Measurements from ENCODE around the gene KRTAP5-6. TPM values are rescaled to one million over a fixed set of nuclear protein-coding genes. Genes with fewer than 3 reads are reported as not detected.
"Not testable (repeated sequence)": the region's sequence is repeated elsewhere in the genome, so short reads cannot be mapped to it uniquely, and the experiment has no call there.

Gene KRTAP5-6
- polyA plus RNA-seq, 1 donor (not counting 4 experiments of a cell fraction or from before 2014, with no cell fraction given) = not detected

GRCh38 chr11:1679881-1680280 is 17.1 kb upstream of the KRTAP5-6 start:
- no peak for FAIRE-seq
- H3K9me3 ChIP-seq (ENCODE audit: control insufficient read depth, low read depth, low read length) = no peaks in the 10 kb centered on the region
- H3K9ac ChIP-seq (ENCODE audit: control insufficient read depth, extremely low read depth, insufficient read depth, low read length) = no peak overlapping the region
- H3K27me3 ChIP-seq (ENCODE audit: control insufficient read depth, extremely low read depth, insufficient read depth, low read length) = peaks cover 2% of the 10 kb centered on the region
- H3K9me1 ChIP-seq (ENCODE audit: control insufficient read depth, extremely low read depth, insufficient read depth, low read length) = no peaks in the 10 kb centered on the region
- H2AFZ ChIP-seq (ENCODE audit: control insufficient read depth, low read length) = no peak overlapping the region
- H3K4me3 ChIP-seq (ENCODE audit: control insufficient read depth in 2 of 3, extremely low read depth in 1 of 3, insufficient read depth in 2 of 3, low read depth in 1 of 3, low read length in 3 of 3) = no peak overlapping the region
- no peak overlapping the region for H3K4me2 ChIP-seq (ENCODE audit: control insufficient read depth, extremely low read depth, insufficient read depth, low read depth, low read length)
- H4K20me1 ChIP-seq (ENCODE audit: control insufficient read depth, extremely low read depth, insufficient read depth, low read length) = no peaks in the 10 kb centered on the region
- no peaks in the 10 kb centered on the region for H3K36me3 ChIP-seq (ENCODE audit: control insufficient read depth in 2 of 2, extremely low read depth in 1 of 2, insufficient read depth in 2 of 2, low read length in 2 of 2)
- no peaks in the 10 kb centered on the region for H3K4me1 ChIP-seq (ENCODE audit: control insufficient read depth, extremely low read depth, insufficient read depth, low read length)
- no peak overlapping the region for H3K27ac ChIP-seq (ENCODE audit: control insufficient read depth, insufficient read depth, low read length)
- dilution Hi-C loops (cut with MboI; ENCODE audit: extremely low pct_ligation_motif_present, low sequenced_read_pairs) = no loop called here
- no peaks in the 10 kb centered on the region for H3K79me2 ChIP-seq (ENCODE audit: control insufficient read depth, insufficient read depth, low read length)
- no peak for DNase-seq (ENCODE audit: low read depth, low spot score)
- TF ChIP-seq EZH2 (IDR thresholded peaks at IDR 0.05; ENCODE audit: low read length) (no peak), CTCF (optimal IDR thresholded peaks at IDR 0.05 in 1 of 3, IDR thresholded peaks at IDR 0.05 in 1 of 3, conservative IDR thresholded peaks at IDR 0.05 in 1 of 3; ENCODE audit: extremely low read depth in 1 of 3, insufficient read depth in 2 of 3, low read length in 3 of 3) (no peak)

- H3K79me2 ChIP-seq (ENCODE audit: control insufficient read depth, insufficient read depth, low read length) = no peaks in the 10 kb centered on the region
- H3K27ac ChIP-seq (ENCODE audit: control insufficient read depth, insufficient read depth, low read length) = no peak overlapping the region
- dilution Hi-C loops (cut with MboI; ENCODE audit: extremely low pct_ligation_motif_present, low sequenced_read_pairs) = no loop called here
- no peaks in the 10 kb centered on the region for H4K20me1 ChIP-seq (ENCODE audit: control insufficient read depth, extremely low read depth, insufficient read depth, low read length)
- H3K9me3 ChIP-seq (ENCODE audit: control insufficient read depth, low read depth, low read length) = no peaks in the 10 kb centered on the region
- no peaks in the 10 kb centered on the region for H3K4me1 ChIP-seq (ENCODE audit: control insufficient read depth, extremely low read depth, insufficient read depth, low read length)
- H2AFZ ChIP-seq (ENCODE audit: control insufficient read depth, low read length) = no peak overlapping the region
- H3K4me3 ChIP-seq (ENCODE audit: control insufficient read depth in 2 of 3, extremely low read depth in 1 of 3, insufficient read depth in 2 of 3, low read depth in 1 of 3, low read length in 3 of 3) = no peak overlapping the region
- no peaks in the 10 kb centered on the region for H3K9me1 ChIP-seq (ENCODE audit: control insufficient read depth, extremely low read depth, insufficient read depth, low read length)
- H3K27me3 ChIP-seq (ENCODE audit: control insufficient read depth, extremely low read depth, insufficient read depth, low read length) = no peaks in the 10 kb centered on the region
- H3K4me2 ChIP-seq (ENCODE audit: control insufficient read depth, extremely low read depth, insufficient read depth, low read depth, low read length) = no peak overlapping the region
- no peaks in the 10 kb centered on the region for H3K36me3 ChIP-seq (ENCODE audit: control insufficient read depth in 2 of 2, extremely low read depth in 1 of 2, insufficient read depth in 2 of 2, low read length in 2 of 2)
- DNase-seq (ENCODE audit: low read depth, low spot score) (no peak), FAIRE-seq (no peak)
- H3K9ac ChIP-seq (ENCODE audit: control insufficient read depth, extremely low read depth, insufficient read depth, low read length) = no peak overlapping the region
- TF ChIP-seq CTCF (optimal IDR thresholded peaks at IDR 0.05 in 1 of 3, IDR thresholded peaks at IDR 0.05 in 1 of 3, conservative IDR thresholded peaks at IDR 0.05 in 1 of 3; ENCODE audit: extremely low read depth in 1 of 3, insufficient read depth in 2 of 3, low read length in 3 of 3) = no peak
- no peak for TF ChIP-seq EZH2 (IDR thresholded peaks at IDR 0.05; ENCODE audit: low read length)
Measured at GRCh38 chr11:1682225-1682905, 14.6 kb upstream of the KRTAP5-6 start.

- not testable (repeated sequence) for FAIRE-seq
Measured at GRCh38 chr11:1683216-1683615, 13.8 kb upstream of the KRTAP5-6 start.

More at GRCh38 chr11:1683216-1683615, 13.8 kb upstream of the KRTAP5-6 start:
- dilution Hi-C loops (cut with MboI; ENCODE audit: extremely low pct_ligation_motif_present, low sequenced_read_pairs); H3K9me3 ChIP-seq (ENCODE audit: control insufficient read depth, low read depth, low read length); H3K9me1 ChIP-seq (ENCODE audit: control insufficient read depth, extremely low read depth, insufficient read depth, low read length); H3K4me3 ChIP-seq (ENCODE audit: control insufficient read depth in 2 of 3, extremely low read depth in 1 of 3, insufficient read depth in 2 of 3, low read depth in 1 of 3, low read length in 3 of 3); DNase-seq (ENCODE audit: low read depth, low spot score); H3K27ac ChIP-seq (ENCODE audit: control insufficient read depth, insufficient read depth, low read length); H3K79me2 ChIP-seq (ENCODE audit: control insufficient read depth, insufficient read depth, low read length); H3K36me3 ChIP-seq (ENCODE audit: control insufficient read depth in 2 of 2, extremely low read depth in 1 of 2, insufficient read depth in 2 of 2, low read length in 2 of 2); H2AFZ ChIP-seq (ENCODE audit: control insufficient read depth, low read length); H3K9ac ChIP-seq (ENCODE audit: control insufficient read depth, extremely low read depth, insufficient read depth, low read length); H4K20me1 ChIP-seq (ENCODE audit: control insufficient read depth, extremely low read depth, insufficient read depth, low read length); H3K4me1 ChIP-seq (ENCODE audit: control insufficient read depth, extremely low read depth, insufficient read depth, low read length); H3K27me3 ChIP-seq (ENCODE audit: control insufficient read depth, extremely low read depth, insufficient read depth, low read length); H3K4me2 ChIP-seq (ENCODE audit: control insufficient read depth, extremely low read depth, insufficient read depth, low read depth, low read length): not testable (repeated sequence)
